NOMO-1 treated with DMSO at 0.1 percent for 48 hours (cell line): ENCODE data around the gene GP1BA.
A peak's percentile ranks its signal among the peaks of the same experiment; 100 is the strongest.

Experiments used
- DNase-seq: peaks from one replicate; lab custom pipeline; 2025; ENCODE audit not compliant: unreplicated experiment; lab: John Stamatoyannopoulos, UW

The GP1BA gene

GRCh38 chr17:4971826-4972225 lies 39.7 kb downstream of the GP1BA start:
- no peak for DNase-seq

- DNase-seq: no peak
Observed at GRCh38 chr17:4972322-4972721, 40.2 kb downstream of the GP1BA start.

- no peak for DNase-seq
Observed at GRCh38 chr17:4972752-4973151, 40.7 kb downstream of the GP1BA start.

GRCh38 chr17:4973256-4974114 lies 41.4 kb downstream of the GP1BA start:
- no peak for DNase-seq

- no peak for DNase-seq
Observed at GRCh38 chr17:4974115-4974670, 42.1 kb downstream of the GP1BA start.

GRCh38 chr17:4978726-4979125 lies 46.6 kb downstream of the GP1BA start:
- peak; percentile 76 for DNase-seq

- DNase-seq: peak; percentile 14
Observed at GRCh38 chr17:4980644-4981216, 48.7 kb downstream of the GP1BA start.

- no peak for DNase-seq
Observed at GRCh38 chr17:4982305-4982704, 50.2 kb downstream of the GP1BA start.
